WTC11 (cell line): ENCODE results near the gene CDH9. TPM values are rescaled to one million over a fixed set of nuclear protein-coding genes. Genes with fewer than 3 reads are reported as not detected.

Experiments used
- ATAC-seq: fragments of 200-7000 bp; cut with Tn5 transposase; 2 replicates; pipeline ENCODE4 v1.10.0; 2021; ENCODE audit warnings: mild to moderate bottlenecking, moderate library complexity
- CTCF ChIA-PET: fragments of 300-600 bp; sonication (Branson Sonifier 250); formaldehyde crosslinking; loops from one replicate; lab custom pipeline; 2021; ENCODE audit warnings: antibody characterized with exemption; lab: Charles Lee
- POLR2A ChIA-PET: fragments of 350-600 bp; sonication (Branson Sonifier 250); formaldehyde crosslinking; loops from one replicate; lab custom pipeline; 2021; ENCODE audit warnings: antibody characterized with exemption; lab: Charles Lee
- DNase-seq: peaks from one replicate; pipeline ENCODE4 v3.0.0; 2021; ENCODE audit warnings: low spot score
- H3K27ac Mint-ChIP-seq: 2 replicates; pipeline ENCODE4 v1.8.0; 2021; ENCODE audit warnings: mixed read lengths
- H3K27me3 Mint-ChIP-seq: 2 replicates; pipeline ENCODE4 v1.8.0; 2021; ENCODE audit warnings: low read depth, mild to moderate bottlenecking, moderate library complexity, mixed read lengths
- H3K36me3 Mint-ChIP-seq: 2 replicates; pipeline ENCODE4 v1.8.0; 2021; ENCODE audit warnings: mixed read lengths
- H3K4me1 Mint-ChIP-seq: 2 replicates; pipeline ENCODE4 v1.8.0; 2022; ENCODE audit warnings: mixed read lengths
- H3K4me3 Mint-ChIP-seq: 2 replicates; pipeline ENCODE4 v1.8.0; 2021; ENCODE audit warnings: mild to moderate bottlenecking, moderate library complexity, mixed read lengths
- H3K9me3 Mint-ChIP-seq: 2 replicates; pipeline ENCODE4 v1.8.0; 2021; ENCODE audit warnings: mixed read lengths
- ATF1 ChIP-seq: sonication (generic); formaldehyde crosslinking; IDR thresholded peaks from 2 replicates; pipeline ENCODE4 v1.8.1; 2023; ENCODE audit warnings: mild to moderate bottlenecking, moderate library complexity, missing genetic modification reagents
- CBFB ChIP-seq: sonication (generic); formaldehyde crosslinking; IDR thresholded peaks from 2 replicates; pipeline ENCODE4 v1.8.1; 2022; ENCODE audit warnings: mild to moderate bottlenecking, low read depth, missing genetic modification reagents
- ELF4 ChIP-seq: sonication (generic); formaldehyde crosslinking; IDR thresholded peaks from 2 replicates; pipeline ENCODE4 v1.8.1; 2022; ENCODE audit warnings: low read depth, mild to moderate bottlenecking, moderate library complexity, missing genetic modification reagents
- ESRRA ChIP-seq: sonication (generic); formaldehyde crosslinking; IDR thresholded peaks from 2 replicates; pipeline ENCODE4 v1.8.1; 2022; ENCODE audit warnings: mild to moderate bottlenecking, missing genetic modification reagents, borderline replicate concordance
- FOXP4 ChIP-seq: sonication (generic); formaldehyde crosslinking; IDR thresholded peaks from 2 replicates; pipeline ENCODE4 v1.8.0; 2022; ENCODE audit warnings: mild to moderate bottlenecking, missing genetic modification reagents
- IRF1 ChIP-seq: sonication (generic); formaldehyde crosslinking; IDR thresholded peaks from 2 replicates; pipeline ENCODE4 v1.8.0; 2023; ENCODE audit warnings: missing genetic modification reagents
- KAT7 ChIP-seq: sonication (generic); formaldehyde crosslinking; IDR thresholded peaks from 2 replicates; pipeline ENCODE4 v1.8.1; 2023; ENCODE audit warnings: missing genetic modification reagents, mild to moderate bottlenecking, borderline replicate concordance
- MAX ChIP-seq: sonication (generic); formaldehyde crosslinking; IDR thresholded peaks from 2 replicates; pipeline ENCODE4 v1.8.0; 2022; ENCODE audit warnings: mild to moderate bottlenecking, missing genetic modification reagents
- NFATC4 ChIP-seq: fragments of 250-450 bp; sonication (Bioruptor Pico); IDR thresholded peaks from 2 replicates; pipeline ENCODE4 v1.9.0; 2021; ENCODE audit warnings: mild to moderate bottlenecking
- NR1H2 ChIP-seq: sonication (generic); formaldehyde crosslinking; IDR thresholded peaks from 2 replicates; pipeline ENCODE4 v1.9.0; 2021; ENCODE audit warnings: mild to moderate bottlenecking, moderate library complexity, missing genetic modification reagents
- PREB ChIP-seq: sonication (generic); formaldehyde crosslinking; IDR thresholded peaks from 2 replicates; pipeline ENCODE4 v1.8.1; 2022; ENCODE audit warnings: mild to moderate bottlenecking, missing genetic modification reagents, moderate library complexity, borderline replicate concordance
- SP1 ChIP-seq: sonication (generic); formaldehyde crosslinking; conservative IDR thresholded peaks from 2 replicates; pipeline ENCODE4 v1.8.1; 2022; ENCODE audit warnings: missing genetic modification reagents
- STAT6 ChIP-seq: sonication (generic); formaldehyde crosslinking; conservative IDR thresholded peaks from 2 replicates; pipeline ENCODE4 v1.8.1; 2023; ENCODE audit warnings: mild to moderate bottlenecking, low read depth, missing genetic modification reagents, moderate library complexity
- TP53 ChIP-seq: sonication (generic); formaldehyde crosslinking; IDR thresholded peaks from 2 replicates; pipeline ENCODE4 v1.8.1; 2023; ENCODE audit warnings: mild to moderate bottlenecking, missing genetic modification reagents
- ZMAT4 ChIP-seq: fragments of 250-450 bp; sonication (Bioruptor Pico); IDR thresholded peaks from 2 replicates; pipeline ENCODE4 v1.9.0; 2021; ENCODE audit warnings: mild to moderate bottlenecking
- ZNF121 ChIP-seq: sonication (generic); formaldehyde crosslinking; IDR thresholded peaks from 2 replicates; pipeline ENCODE4 v1.8.0; 2023; ENCODE audit warnings: missing genetic modification reagents
- ZNF416 ChIP-seq: fragments of 250-450 bp; sonication (Bioruptor Pico); IDR thresholded peaks from 2 replicates; pipeline ENCODE4 v1.9.0; 2021; ENCODE audit warnings: mild to moderate bottlenecking, inconsistent platforms
- total RNA-seq: library from RNA; stranded (reverse); gene quantifications from 3 replicates; pipeline ENCODE4 v1.2.3, GENCODE V29; 2021

The CDH9 gene
- total RNA-seq, 1 experiment from 2014 or later: 0.48 TPM

GRCh38 chr5:27034565-27034964 is 3.8 kb downstream of the CDH9 start:
- ChIA-PET POLR2A (no interaction called here), CTCF (no interaction called here)
- H3K27me3 Mint-ChIP-seq: no peaks in the 10 kb centered on the region
- no peaks in the 10 kb centered on the region for H3K36me3 Mint-ChIP-seq
- ATAC-seq: peak; percentile 24; the same call in 1 of the 2 replicates
- no peak overlapping the region for H3K4me3 Mint-ChIP-seq
- TF ChIP-seq MAX: no peak
- TF ChIP-seq NR1H2 (CRISPR knock-in tag): no peak
- TF ChIP-seq KAT7: no peak
- no peak for TF ChIP-seq CBFB
- no peak for TF ChIP-seq SP1 (CRISPR knock-in tag)
- TF ChIP-seq FOXP4 (CRISPR knock-in tag): no peak; the same call in 1 of the 2 replicates
- TF ChIP-seq PREB: no peak
- TF ChIP-seq IRF1 (CRISPR knock-in tag): no peak
- TF ChIP-seq NFATC4 (CRISPR knock-in tag): no peak
- no peak for TF ChIP-seq ELF4
- DNase-seq: no peak
- peaks cover 38% of the 10 kb centered on the region for H3K4me1 Mint-ChIP-seq
- no peak overlapping the region for H3K27ac Mint-ChIP-seq
- no peaks in the 10 kb centered on the region for H3K9me3 Mint-ChIP-seq

- H3K9me3 Mint-ChIP-seq: peaks cover 10% of the 10 kb centered on the region
- CTCF ChIA-PET: no interaction called here
- 0 out of 2 replicates have a peak, but pooled peaks cover 3% of the 10 kb centered on the region for H3K4me1 Mint-ChIP-seq
- POLR2A ChIA-PET: no interaction called here
- no peaks in the 10 kb centered on the region for H3K27me3 Mint-ChIP-seq
- no peak for TF ChIP-seq ZNF121
- TF ChIP-seq STAT6 (CRISPR knock-in tag): no peak
- TF ChIP-seq ATF1 (CRISPR knock-in tag): no peak
- no peak for TF ChIP-seq ESRRA (CRISPR knock-in tag)
- no peak for TF ChIP-seq ZNF416 (CRISPR knock-in tag)
- no peak for TF ChIP-seq TP53
- TF ChIP-seq NFATC4 (CRISPR knock-in tag): no peak
- no peak for TF ChIP-seq IRF1 (CRISPR knock-in tag)
- no peak for TF ChIP-seq ZMAT4 (CRISPR knock-in tag)
- H3K36me3 Mint-ChIP-seq: peaks cover 3% of the 10 kb centered on the region; the same call in 1 of the 2 replicates
- no peak overlapping the region for H3K27ac Mint-ChIP-seq
- ATAC-seq: no peak
- DNase-seq: no peak
- no peak overlapping the region for H3K4me3 Mint-ChIP-seq
Observed at GRCh38 chr5:27026801-27027200, 11.6 kb downstream of the CDH9 start.
